Lower leg skin (tissue), 4 donors: Measurements from ENCODE around the gene PTBP1. TPM values are rescaled to one million over a fixed set of nuclear protein-coding genes. Genes with fewer than 3 reads are reported as not detected.

Source experiments
- DNase-seq, 2 donors: peaks; one replicate each; pipeline ENCODE4 v3.0.0-alpha.2; 2019; ENCODE audit warnings: low spot score in 2 of 2
- H3K4me3 ChIP-seq: fragments of 200-600 bp; sonication (generic); 2 replicates; pipeline ENCODE4 v1.5.1; 2017; ENCODE audit warnings: mild to moderate bottlenecking, low read depth; ENCODE audit not compliant: poor library complexity, severe bottlenecking
- CTCF ChIP-seq, 3 donors: fragments of 450-650 bp; IDR thresholded peaks; one replicate each; pipeline ENCODE4 v1.5.1; 2016; ENCODE audit warnings: antibody characterized with exemption in 3 of 3, mild to moderate bottlenecking in 3 of 3, moderate library complexity in 2 of 3
- POLR2A ChIP-seq, 2 donors: fragments of 450-650 bp; IDR thresholded peaks; one replicate each; pipeline ENCODE4 v1.6.1; 2016 to 2017; ENCODE audit warnings: antibody characterized with exemption in 2 of 2, mild to moderate bottlenecking in 1 of 2, moderate library complexity in 1 of 2
- WGBS, 2 donors: methylation state at CpG; one replicate each; pipeline ENCODE4 v1.1.5; 2018; 5-methylcytosine and 5-hydroxymethylcytosine counted together
- intact Hi-C: fragments of 100-400 bp; cut with DNase I; formaldehyde crosslinking; loops from one replicate; pipeline ENCODE4 v1.15.0; 2023; ENCODE audit warnings: low total_unique reads
- total RNA-seq, 4 donors: library from RNA; depleted of rRNA; stranded (reverse); fragments of >200 nt; gene quantifications; one replicate each; pipeline ENCODE4 v1.1.0, GENCODE V29; 2016

The PTBP1 gene
- total RNA-seq, 4 donors from 2014 or later: 167 to 237 (median 205) TPM

GRCh38 chr19:752652-753517 is 44.4 kb upstream of the PTBP1 start:
- intact Hi-C loops: no loop called here
- DNase-seq: peak in 1 of 2 donors; percentile 33
- H3K4me3 ChIP-seq: no peak overlapping the region
- no peak for TF ChIP-seq POLR2A (IDR thresholded peaks at IDR 0.05)
- TF ChIP-seq CTCF (IDR thresholded peaks at IDR 0.05): no peak
- 26 to 45% methylated on average over 37 to 39 of the region's 39 CpGs for WGBS, 2 donors

GRCh38 chr19:754530-754929 is 42.7 kb upstream of the PTBP1 start:
- intact Hi-C loops: no loop called here
- no peak for TF ChIP-seq POLR2A (IDR thresholded peaks at IDR 0.05)
- TF ChIP-seq CTCF (IDR thresholded peaks at IDR 0.05): no peak
- no peak for DNase-seq
- 94% methylated on average over 9 of the region's 9 CpGs for WGBS, 2 donors
- no peak overlapping the region for H3K4me3 ChIP-seq

- no peak for DNase-seq
- WGBS, 2 donors: 96% methylated on average over 13 to 15 of the region's 15 CpGs
- intact Hi-C loops: no loop called here
- no peak overlapping the region for H3K4me3 ChIP-seq
- TF ChIP-seq POLR2A (IDR thresholded peaks at IDR 0.05): no peak
- no peak for TF ChIP-seq CTCF (IDR thresholded peaks at IDR 0.05)
Measured at GRCh38 chr19:755063-755462, 42.2 kb upstream of the PTBP1 start.

- intact Hi-C loops: no loop called here
- no peak for DNase-seq
- TF ChIP-seq POLR2A (IDR thresholded peaks at IDR 0.05) (no peak), CTCF (IDR thresholded peaks at IDR 0.05) (no peak)
- no peak overlapping the region for H3K4me3 ChIP-seq
Measured at GRCh38 chr19:756236-756635, 41.0 kb upstream of the PTBP1 start.

GRCh38 chr19:756821-757688 is 40.2 kb upstream of the PTBP1 start:
- intact Hi-C loops: no loop called here
- no peak overlapping the region for H3K4me3 ChIP-seq
- 84 to 94% methylated on average over 24 to 32 of the region's 36 CpGs for WGBS, 2 donors
- TF ChIP-seq CTCF (IDR thresholded peaks at IDR 0.05): no peak
- TF ChIP-seq POLR2A (IDR thresholded peaks at IDR 0.05): no peak
- no peak for DNase-seq
